ENCODE measurements around the gene MTHFD1L. TPM values are rescaled to one million over a fixed set of nuclear protein-coding genes. Genes with fewer than 3 reads are reported as not detected.
A peak's percentile ranks its signal among the peaks of the same experiment; 100 is the strongest.

MTHFD1L gene
- total and polyA plus RNA-seq, 4 donors, result 7.6 to 34.9 (median 11.0) TPM

DNA sequence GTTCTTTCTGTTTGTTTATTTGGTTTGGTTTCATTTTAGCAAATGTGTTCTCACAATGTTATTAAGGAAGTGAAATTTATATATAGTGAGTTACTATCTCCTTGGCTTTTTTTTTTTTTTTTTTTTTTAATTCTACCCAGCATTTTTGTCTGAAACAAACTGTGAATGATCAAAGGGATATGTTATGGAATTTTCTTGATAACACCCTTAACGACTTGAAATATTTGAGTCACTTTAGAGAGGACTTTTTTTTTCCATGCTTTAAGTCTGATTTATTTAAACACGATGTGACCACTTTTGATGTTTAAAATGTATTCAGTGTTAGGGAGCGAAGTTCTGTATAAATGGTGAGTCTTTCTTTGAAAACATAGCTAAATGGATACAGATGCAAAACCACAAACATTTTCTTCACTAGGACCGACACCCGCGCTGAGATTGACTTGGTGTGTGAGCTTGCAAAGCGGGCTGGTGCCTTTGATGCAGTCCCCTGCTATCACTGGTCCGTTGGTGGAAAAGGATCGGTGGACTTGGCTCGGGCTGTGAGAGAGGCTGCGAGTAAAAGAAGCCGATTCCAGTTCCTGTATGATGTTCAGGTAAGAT is 149.7 kb downstream of the MTHFD1L start:
- Histone ChIP-seq H3K9ac (ENCODE audit: insufficient read depth in 1 of 2, low read length in 2 of 2) (peak overlapping the region in 1 of 2 donors; percentile 74), H3K27me3 (ENCODE audit: control insufficient read depth in 3 of 3, insufficient read depth in 3 of 3, low read length in 2 of 3) (no peaks in the 10 kb centered on the region), H3K4me3 (no peak overlapping the region), H3K36me3 (ENCODE audit: control insufficient read depth in 4 of 4, insufficient read depth in 4 of 4, low read length in 4 of 4) (peaks cover 0 to 6% (median 3%) of the 10 kb centered on the region in 4 donors), H3K27ac (ENCODE audit: low read depth in 1 of 2, low read length in 1 of 2) (no peak overlapping the region), H3K9me3 (ENCODE audit: control insufficient read depth in 4 of 4, insufficient read depth in 3 of 4, low read length in 3 of 4) (no peaks in the 10 kb centered on the region), H3K4me1 (ENCODE audit: control insufficient read depth in 5 of 5, insufficient read depth in 5 of 5, low read length in 5 of 5) (peaks cover 0 to 38% (median 11%) of the 10 kb centered on the region in 5 donors)
- peak; percentile 71 to 90 (median 77) for DNase-seq
- no peak for TF ChIP-seq CTCF (IDR thresholded peaks at IDR 0.05; ENCODE audit: control extremely low read depth, extremely low read depth)
- ATAC-seq (ENCODE audit: insufficient read depth, low FRiP score), result no peak
- 71 to 77% methylated on average over 12 of the region's 12 CpGs for WGBS, 2 donors

- Histone ChIP-seq H3K27ac (ENCODE audit: low read depth in 1 of 2, low read length in 1 of 2) (no peak overlapping the region), H3K9me3 (ENCODE audit: control insufficient read depth in 4 of 4, insufficient read depth in 3 of 4, low read length in 3 of 4) (no peaks in the 10 kb centered on the region), H3K4me3 (no peak overlapping the region), H3K36me3 (ENCODE audit: control insufficient read depth in 4 of 4, insufficient read depth in 4 of 4, low read length in 4 of 4) (peaks cover 0 to 6% (median 3%) of the 10 kb centered on the region in 4 donors), H3K9ac (ENCODE audit: insufficient read depth in 1 of 2, low read length in 2 of 2) (no peak overlapping the region), H3K4me1 (ENCODE audit: control insufficient read depth in 5 of 5, insufficient read depth in 5 of 5, low read length in 5 of 5) (peaks cover 0 to 37% (median 11%) of the 10 kb centered on the region in 5 donors), H3K27me3 (ENCODE audit: control insufficient read depth in 3 of 3, insufficient read depth in 3 of 3, low read length in 2 of 3) (no peaks in the 10 kb centered on the region)
- TF ChIP-seq CTCF (IDR thresholded peaks at IDR 0.05; ENCODE audit: control extremely low read depth, extremely low read depth), result no peak
- WGBS, 2 donors, result 54 to 80% methylated on average over 6 of the region's 6 CpGs
- ATAC-seq (ENCODE audit: insufficient read depth, low FRiP score) (no peak), DNase-seq (no peak)
Measured at GRCh38 chr6:151016107-151016506, 150.6 kb downstream of the MTHFD1L start.

DNA sequence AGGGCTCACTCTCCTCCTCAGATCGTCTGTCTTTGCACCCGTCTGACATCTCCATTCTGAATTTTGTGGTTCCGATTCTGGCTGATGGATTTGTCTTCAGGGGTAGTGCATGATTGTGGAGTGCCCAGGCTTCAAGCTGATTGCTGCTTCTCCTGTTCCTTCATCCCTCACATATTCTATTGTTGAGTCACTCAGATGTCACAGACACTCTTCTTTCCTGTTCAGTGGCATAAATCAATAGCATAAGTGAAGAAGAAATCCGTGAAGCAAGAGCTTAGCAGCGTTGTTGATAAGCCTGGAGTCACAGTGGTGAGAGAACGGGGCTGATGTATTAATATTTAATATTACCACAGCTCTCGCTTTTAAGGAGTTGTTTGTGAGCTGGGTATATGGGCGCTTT is 152.5 kb downstream of the MTHFD1L start:
- H3K36me3 ChIP-seq (ENCODE audit: control insufficient read depth in 4 of 4, insufficient read depth in 4 of 4, low read length in 4 of 4), result peaks cover 0 to 6% (median 3%) of the 10 kb centered on the region in 4 donors
- no peaks in the 10 kb centered on the region for H3K27me3 ChIP-seq (ENCODE audit: control insufficient read depth in 3 of 3, insufficient read depth in 3 of 3, low read length in 2 of 3)
- no peak overlapping the region for H3K9ac ChIP-seq (ENCODE audit: insufficient read depth in 1 of 2, low read length in 2 of 2)
- 83 to 84% methylated on average over 8 of the region's 8 CpGs for WGBS, 2 donors
- ATAC-seq (ENCODE audit: insufficient read depth, low FRiP score), result no peak
- no peak overlapping the region for H3K4me3 ChIP-seq
- TF ChIP-seq CTCF (IDR thresholded peaks at IDR 0.05; ENCODE audit: control extremely low read depth, extremely low read depth), result no peak
- H3K4me1 ChIP-seq (ENCODE audit: control insufficient read depth in 5 of 5, insufficient read depth in 5 of 5, low read length in 5 of 5), result peaks cover 3 to 50% (median 11%) of the 10 kb centered on the region in 5 donors
- no peak overlapping the region for H3K27ac ChIP-seq (ENCODE audit: low read depth in 1 of 2, low read length in 1 of 2)
- no peaks in the 10 kb centered on the region for H3K9me3 ChIP-seq (ENCODE audit: control insufficient read depth in 4 of 4, insufficient read depth in 3 of 4, low read length in 3 of 4)
- no peak for DNase-seq
